ENCODE results near the gene BLID. TPM values are rescaled to one million over a fixed set of nuclear protein-coding genes. Genes with fewer than 3 reads are reported as not detected.

The BLID gene
- total RNA-seq, 2 donors from 2014 or later, result not detected

DNA sequence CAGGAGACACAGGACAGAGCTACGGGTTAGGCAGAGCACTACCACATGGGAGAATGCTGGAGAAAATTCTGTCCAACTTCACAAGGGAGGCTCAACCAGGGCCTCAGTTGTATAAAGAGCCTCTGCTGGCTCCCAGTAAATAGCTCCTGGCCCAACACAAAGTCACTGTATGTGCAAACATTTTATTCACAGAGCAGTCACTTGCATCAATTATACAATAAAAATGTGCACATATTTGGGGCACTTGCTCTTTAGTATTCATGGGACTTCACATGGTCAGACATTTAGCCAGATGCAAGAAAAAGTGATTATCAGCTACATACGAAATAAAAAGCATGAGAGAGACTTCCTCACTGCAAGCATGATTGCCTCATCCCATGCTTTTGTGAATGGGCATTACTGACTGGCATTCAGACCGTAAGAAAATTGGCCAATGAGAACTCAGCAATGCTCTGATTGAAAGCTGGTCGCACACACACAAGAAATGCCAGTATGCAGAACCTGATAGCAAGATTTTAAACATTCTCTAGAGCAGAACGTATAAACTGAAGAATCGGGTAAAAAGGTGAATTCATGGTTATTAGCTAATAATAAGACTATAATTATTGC, 39.4 kb downstream of the BLID start:
- Histone ChIP-seq H3K27ac (no peak overlapping the region), H3K9ac (ENCODE audit: low read depth in 2 of 2, low read length in 2 of 2) (no peak overlapping the region), H3K4me3 (no peak overlapping the region), H3K36me3 (no peaks in the 10 kb centered on the region), H3K4me1 (no peaks in the 10 kb centered on the region), H3K27me3 (no peaks in the 10 kb centered on the region), H3K9me3 (no peaks in the 10 kb centered on the region)
- TF ChIP-seq, protein P1, sequence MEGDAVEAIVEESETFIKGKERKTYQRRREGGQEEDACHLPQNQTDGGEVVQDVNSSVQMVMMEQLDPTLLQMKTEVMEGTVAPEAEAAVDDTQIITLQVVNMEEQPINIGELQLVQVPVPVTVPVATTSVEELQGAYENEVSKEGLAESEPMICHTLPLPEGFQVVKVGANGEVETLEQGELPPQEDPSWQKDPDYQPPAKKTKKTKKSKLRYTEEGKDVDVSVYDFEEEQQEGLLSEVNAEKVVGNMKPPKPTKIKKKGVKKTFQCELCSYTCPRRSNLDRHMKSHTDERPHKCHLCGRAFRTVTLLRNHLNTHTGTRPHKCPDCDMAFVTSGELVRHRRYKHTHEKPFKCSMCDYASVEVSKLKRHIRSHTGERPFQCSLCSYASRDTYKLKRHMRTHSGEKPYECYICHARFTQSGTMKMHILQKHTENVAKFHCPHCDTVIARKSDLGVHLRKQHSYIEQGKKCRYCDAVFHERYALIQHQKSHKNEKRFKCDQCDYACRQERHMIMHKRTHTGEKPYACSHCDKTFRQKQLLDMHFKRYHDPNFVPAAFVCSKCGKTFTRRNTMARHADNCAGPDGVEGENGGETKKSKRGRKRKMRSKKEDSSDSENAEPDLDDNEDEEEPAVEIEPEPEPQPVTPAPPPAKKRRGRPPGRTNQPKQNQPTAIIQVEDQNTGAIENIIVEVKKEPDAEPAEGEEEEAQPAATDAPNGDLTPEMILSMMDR (IDR thresholded peaks at IDR 0.05), result no peak
- intact Hi-C loops (cut with DNase I), result no loop called here
- DNase-seq, result no peak

DNA sequence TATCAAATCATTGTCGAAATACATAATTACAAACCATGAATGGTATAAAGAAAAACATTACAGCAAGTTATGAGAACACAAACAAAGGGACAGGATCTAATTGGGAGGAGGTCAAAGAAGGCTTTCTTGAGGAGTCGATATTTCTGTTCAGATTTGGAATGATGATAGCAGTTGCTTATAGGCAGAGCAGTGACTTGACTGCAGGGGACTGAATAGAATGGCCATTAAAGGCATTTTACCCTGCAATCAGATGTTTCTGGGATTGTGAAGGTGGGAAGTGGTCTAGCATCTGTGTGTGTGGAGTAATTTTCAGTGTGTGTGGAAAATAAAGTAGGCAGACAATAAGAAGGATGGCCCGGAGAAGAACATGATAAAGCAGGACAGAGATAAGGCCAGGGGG, 41.0 kb downstream of the BLID start:
- intact Hi-C loops (cut with DNase I), result no loop called here

DNA sequence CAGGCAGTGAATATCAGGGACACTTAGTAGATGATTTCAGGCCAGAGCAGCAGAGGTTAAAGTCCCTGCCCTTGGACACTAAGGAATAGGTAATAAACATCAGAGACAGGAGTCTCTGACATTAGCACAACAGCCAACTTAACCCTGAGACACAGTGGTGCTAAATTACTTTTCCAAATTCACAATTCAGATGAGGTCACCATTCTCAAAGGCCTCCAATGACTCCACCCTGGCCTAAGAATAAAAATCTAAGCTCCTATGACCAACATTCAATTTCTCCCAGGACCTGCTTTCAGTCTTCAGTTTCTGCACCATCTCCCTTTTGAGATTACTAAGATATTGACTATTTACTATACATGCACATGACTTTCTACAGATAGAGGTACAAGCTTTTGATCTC, 42.0 kb downstream of the BLID start:
- Histone ChIP-seq H3K36me3 (no peaks in the 10 kb centered on the region), H3K4me1 (no peaks in the 10 kb centered on the region), H3K4me3 (no peak overlapping the region), H3K27ac (no peak overlapping the region), H3K27me3 (no peaks in the 10 kb centered on the region), H3K9ac (ENCODE audit: low read depth in 2 of 2, low read length in 2 of 2) (no peak overlapping the region), H3K9me3 (no peaks in the 10 kb centered on the region)
- DNase-seq, result no peak
- intact Hi-C loops (cut with DNase I), result no loop called here
- TF ChIP-seq, protein P1 (IDR thresholded peaks at IDR 0.05), result no peak

More for the DNA sequence above, 41.0 kb downstream of the BLID start:
- Histone ChIP-seq H3K36me3 (no peaks in the 10 kb centered on the region), H3K9me3 (no peaks in the 10 kb centered on the region), H3K4me1 (no peaks in the 10 kb centered on the region), H3K27me3 (no peaks in the 10 kb centered on the region), H3K4me3 (no peak overlapping the region), H3K27ac (no peak overlapping the region), H3K9ac (ENCODE audit: low read depth in 2 of 2, low read length in 2 of 2) (no peak overlapping the region)
- no peak for DNase-seq
- TF ChIP-seq, protein P1 (IDR thresholded peaks at IDR 0.05), result no peak

DNA sequence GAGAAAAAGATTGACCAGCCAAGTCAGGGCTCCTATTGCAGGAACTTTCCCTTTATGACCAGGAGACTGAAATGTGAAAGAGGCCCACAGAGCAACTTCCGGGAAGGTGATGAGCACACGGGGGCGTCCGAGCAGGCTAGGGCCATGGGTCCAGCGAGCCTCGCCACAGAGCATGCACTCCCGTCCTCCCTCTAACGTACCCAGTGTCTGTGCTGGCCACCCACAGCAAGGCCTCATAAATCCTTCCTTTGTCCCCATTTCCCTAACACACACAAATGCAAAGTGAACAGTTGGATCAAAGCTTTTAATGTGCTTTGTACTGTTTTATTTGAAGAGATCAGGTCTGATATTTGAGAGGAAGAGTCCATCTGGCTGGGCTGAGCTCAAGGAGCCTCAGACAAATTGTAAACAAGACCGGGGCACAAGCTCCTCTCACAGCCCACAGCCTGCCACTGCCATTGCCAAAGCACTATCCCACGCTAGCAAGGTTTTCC, 44.3 kb downstream of the BLID start:
- Histone ChIP-seq H3K4me3 (no peak overlapping the region), H3K9me3 (no peaks in the 10 kb centered on the region), H3K27ac (no peak overlapping the region), H3K36me3 (no peaks in the 10 kb centered on the region), H3K27me3 (no peaks in the 10 kb centered on the region), H3K4me1 (no peaks in the 10 kb centered on the region), H3K9ac (ENCODE audit: low read depth in 2 of 2, low read length in 2 of 2) (no peak overlapping the region)
- DNase-seq, result no peak
- intact Hi-C loops (cut with DNase I), result no loop called here
- TF ChIP-seq, protein P1 (IDR thresholded peaks at IDR 0.05), result no peak

DNA sequence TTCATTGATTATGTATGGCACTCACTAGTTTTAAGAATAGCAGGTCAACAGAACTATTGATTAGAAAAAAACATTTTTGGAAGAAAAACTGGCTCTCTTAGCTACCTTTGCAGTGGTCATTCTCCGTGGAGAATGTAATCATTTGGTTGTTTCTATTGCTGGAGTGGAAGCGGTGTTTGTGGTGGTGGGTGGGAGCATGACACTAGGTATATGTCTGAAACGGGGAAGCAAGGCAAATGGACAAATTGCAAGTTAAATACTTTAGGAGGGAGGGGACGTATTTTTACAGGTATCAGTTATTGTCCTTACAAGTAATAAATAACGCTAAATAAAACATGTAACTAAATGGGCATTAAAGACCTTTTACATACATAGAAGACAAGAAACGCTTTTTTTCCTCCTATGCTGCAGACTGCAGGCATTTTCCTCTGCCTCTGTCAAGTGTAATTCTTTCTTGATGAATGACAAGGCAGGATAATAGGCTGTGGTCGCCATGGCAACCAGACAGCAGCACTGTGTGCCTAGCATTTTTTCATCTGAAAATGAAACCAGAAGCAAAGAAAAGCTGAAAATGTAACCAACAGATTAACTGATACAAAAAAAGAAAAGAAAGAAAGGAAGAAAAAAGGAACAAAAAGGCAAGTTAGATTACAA, 46.2 kb downstream of the BLID start:
- no peaks in the 10 kb centered on the region for H3K9me3 ChIP-seq
- DNase-seq, result no peak
- no peaks in the 10 kb centered on the region for H3K27me3 ChIP-seq
- H3K4me1 ChIP-seq, result no peaks in the 10 kb centered on the region
- H3K36me3 ChIP-seq, result no peaks in the 10 kb centered on the region
- intact Hi-C loops (cut with DNase I), result no loop called here
- no peak overlapping the region for H3K27ac ChIP-seq
- H3K9ac ChIP-seq (ENCODE audit: low read depth in 2 of 2, low read length in 2 of 2), result no peak overlapping the region
- TF ChIP-seq, protein P1 (IDR thresholded peaks at IDR 0.05), result no peak
- H3K4me3 ChIP-seq, result no peak overlapping the region

Measured in colonic mucosa (tissue), 4 donors.